CD4-positive, alpha-beta T cell (primary cell): ENCODE results near the gene FAM151B. TPM values are rescaled to one million over a fixed set of nuclear protein-coding genes. Genes with fewer than 3 reads are reported as not detected.

ENCODE experiments used
- ATAC-seq: fragments of 200-7000 bp; cut with Tn5 transposase; one replicate; pipeline ENCODE4 v1.10.0; 2022; ENCODE audit warnings: mild to moderate bottlenecking; ENCODE audit not compliant: poor library complexity
- CTCF ChIA-PET: fragments of 350-600 bp; sonication (Branson Sonifier 250); formaldehyde crosslinking; loops from one replicate; lab custom pipeline; 2021; ENCODE audit warnings: antibody characterized with exemption, inconsistent platforms; lab: Charles Lee
- POLR2A ChIA-PET: fragments of 350-600 bp; sonication (Branson Sonifier 250); formaldehyde crosslinking; loops from one replicate; lab custom pipeline; 2021; ENCODE audit warnings: antibody characterized with exemption, inconsistent platforms; lab: Charles Lee
- DNase-seq, 14 experiments: peaks; one replicate each; pipeline ENCODE4 v3.0.0-alpha.2; 2013 to 2020; ENCODE audit warnings: mixed read lengths in 2 of 14
- H3K27ac ChIP-seq, 2 donors: one replicate each; pipeline versions ENCODE4 v1.5.1 to v1.7.0; 2013; ENCODE audit warnings: low read length in 2 of 2, low read depth in 1 of 2, mild to moderate bottlenecking in 1 of 2
- H3K27me3 ChIP-seq, 2 experiments: 1 replicate in 1 of 2; 2 replicates in 1 of 2; pipeline versions ENCODE4 v1.6.1 to v1.7.0; 2013; ENCODE audit warnings: low read length in 2 of 2, control low read depth in 1 of 2, mild to moderate bottlenecking in 1 of 2, moderate library complexity in 1 of 2; ENCODE audit not compliant: insufficient read depth in 2 of 2, control insufficient read depth in 1 of 2
- H3K36me3 ChIP-seq: one replicate; pipeline ENCODE4 v1.6.1; 2013; ENCODE audit warnings: low read length, control low read depth; ENCODE audit not compliant: insufficient read depth
- H3K4me1 ChIP-seq: one replicate; pipeline ENCODE4 v1.6.1; 2013; ENCODE audit warnings: low read length, control low read depth; ENCODE audit not compliant: insufficient read depth
- H3K4me3 ChIP-seq: one replicate; pipeline ENCODE4 v1.5.1; 2013; ENCODE audit warnings: mild to moderate bottlenecking, low read length, moderate library complexity
- H3K9me3 ChIP-seq, 2 experiments: 1 replicate in 1 of 2; 2 replicates in 1 of 2; pipeline versions ENCODE4 v1.6.1 to v1.7.0; 2013; ENCODE audit warnings: low read length in 2 of 2, mild to moderate bottlenecking in 2 of 2, control low read depth in 1 of 2, moderate library complexity in 1 of 2; ENCODE audit not compliant: control insufficient read depth in 1 of 2, insufficient read depth in 1 of 2
- H3K27ac Mint-ChIP-seq: one replicate; pipeline ENCODE4 v1.8.0; 2020; ENCODE audit warnings: mixed read lengths
- H3K27me3 Mint-ChIP-seq: one replicate; pipeline ENCODE4 v1.8.0; 2021; ENCODE audit warnings: mixed read lengths
- H3K36me3 Mint-ChIP-seq: one replicate; pipeline ENCODE4 v1.8.0; 2021; ENCODE audit warnings: low read depth, mixed read lengths
- H3K4me1 Mint-ChIP-seq: one replicate; pipeline ENCODE4 v1.8.0; 2021; ENCODE audit warnings: low read depth, mixed read lengths
- H3K4me3 Mint-ChIP-seq: one replicate; pipeline ENCODE4 v1.8.0; 2020; ENCODE audit warnings: mild to moderate bottlenecking, mixed read lengths
- H3K9me3 Mint-ChIP-seq: one replicate; pipeline ENCODE4 v1.8.0; 2020; ENCODE audit warnings: mixed read lengths
- intact Hi-C, 2 experiments: fragments of 100-400 bp; cut with DNase I in 1 of 2; cut with micrococcal nuclease in 1 of 2; formaldehyde crosslinking; loops; one replicate each; pipeline versions ENCODE4 v1.15.1 to v1.9.0; 2023 to 2025; cut with DNase I, micrococcal nuclease
- total RNA-seq, 174 experiments: library from RNA in 2 of 174; stranded (reverse) in 2 of 174; gene quantifications; one replicate each; pipeline ENCODE4 v1.2.3 and lab custom pipeline; 2021 to 2026
- TF ChIP-seq, protein P1 (sequence below): fragments of 200-600 bp; IDR thresholded peaks from one replicate; pipeline ENCODE4 v1.8.0; 2022; ENCODE audit warnings: antibody characterized with exemption, mild to moderate bottlenecking

Gene FAM151B
- total RNA-seq, 2 experiments from 2014 or later = 0.33 to 0.61 TPM

DNA sequence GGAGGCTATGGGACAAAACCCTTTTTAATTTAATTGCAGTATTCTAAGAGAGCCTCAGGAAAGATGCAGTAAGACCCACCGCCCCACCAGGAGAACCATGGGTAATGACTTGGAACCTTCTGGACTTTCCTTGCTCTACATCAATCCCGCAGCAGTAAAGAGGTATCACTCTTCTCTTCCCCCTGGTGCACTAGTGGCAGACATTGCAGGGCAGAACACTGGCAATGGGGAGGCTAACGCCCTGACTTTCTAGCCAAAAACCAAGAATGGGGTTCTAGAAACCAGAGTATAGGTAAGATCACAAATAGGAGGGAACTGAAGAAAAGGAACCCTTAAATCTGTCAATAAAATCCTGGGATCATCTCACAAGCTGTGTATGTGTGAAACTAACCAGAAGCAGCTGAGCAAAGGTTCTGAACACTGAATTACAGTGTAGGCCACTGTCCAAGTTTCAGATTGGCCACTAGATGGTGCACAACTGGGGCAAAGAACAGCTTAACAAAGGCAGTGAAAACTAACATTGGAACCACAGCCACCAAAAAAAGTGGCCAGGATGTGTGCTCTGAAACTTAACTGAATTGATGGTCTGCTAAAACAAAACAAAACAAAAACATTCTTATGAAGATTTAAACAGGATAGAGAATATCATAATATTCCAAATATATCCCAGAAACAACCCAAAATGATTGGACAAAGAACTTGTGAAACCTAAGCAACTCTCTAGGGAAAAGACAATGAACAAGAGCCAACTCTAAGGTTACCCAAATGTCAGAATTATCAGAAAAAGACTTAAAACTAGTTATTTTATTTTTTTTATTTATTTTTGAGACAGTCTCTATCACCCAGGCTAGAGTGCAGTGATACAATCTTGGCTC, 6.6 kb upstream of the FAM151B start:
- no peak overlapping the region for H3K27ac Mint-ChIP-seq
- POLR2A ChIA-PET = interaction anchor here (1.0 kb wide), 1 partner anchor 121 kb away, joined by 3 read pairs; no protein-coding TSS in a partner anchor
- intact Hi-C loops = loop anchor here (5.0 to 10.0 kb wide), 5 partner anchors 64 to 1246 kb away; partner anchors contain the start of genes JMY (in 1 of the 2) and TENT2 (in 1 of the 2)
- H3K4me1 Mint-ChIP-seq = peaks cover 6% of the 10 kb centered on the region
- Histone ChIP-seq H3K27me3 (no peaks in the 10 kb centered on the region), H3K27ac (no peak overlapping the region), H3K4me1 (no peaks in the 10 kb centered on the region), H3K9me3 (peaks cover 9 to 11% of the 10 kb centered on the region in 2 experiments), H3K4me3 (no peak overlapping the region), H3K36me3 (peaks cover under 1% of the 10 kb centered on the region)
- ATAC-seq = peak; percentile 69
- TF ChIP-seq, protein P1, sequence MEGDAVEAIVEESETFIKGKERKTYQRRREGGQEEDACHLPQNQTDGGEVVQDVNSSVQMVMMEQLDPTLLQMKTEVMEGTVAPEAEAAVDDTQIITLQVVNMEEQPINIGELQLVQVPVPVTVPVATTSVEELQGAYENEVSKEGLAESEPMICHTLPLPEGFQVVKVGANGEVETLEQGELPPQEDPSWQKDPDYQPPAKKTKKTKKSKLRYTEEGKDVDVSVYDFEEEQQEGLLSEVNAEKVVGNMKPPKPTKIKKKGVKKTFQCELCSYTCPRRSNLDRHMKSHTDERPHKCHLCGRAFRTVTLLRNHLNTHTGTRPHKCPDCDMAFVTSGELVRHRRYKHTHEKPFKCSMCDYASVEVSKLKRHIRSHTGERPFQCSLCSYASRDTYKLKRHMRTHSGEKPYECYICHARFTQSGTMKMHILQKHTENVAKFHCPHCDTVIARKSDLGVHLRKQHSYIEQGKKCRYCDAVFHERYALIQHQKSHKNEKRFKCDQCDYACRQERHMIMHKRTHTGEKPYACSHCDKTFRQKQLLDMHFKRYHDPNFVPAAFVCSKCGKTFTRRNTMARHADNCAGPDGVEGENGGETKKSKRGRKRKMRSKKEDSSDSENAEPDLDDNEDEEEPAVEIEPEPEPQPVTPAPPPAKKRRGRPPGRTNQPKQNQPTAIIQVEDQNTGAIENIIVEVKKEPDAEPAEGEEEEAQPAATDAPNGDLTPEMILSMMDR = peak; percentile 74
- H3K27me3 Mint-ChIP-seq = no peaks in the 10 kb centered on the region
- H3K36me3 Mint-ChIP-seq = peaks cover 64% of the 10 kb centered on the region
- CTCF ChIA-PET = interaction anchor here (0.6 to 0.9 kb wide), 2 partner anchors 57 to 59 kb away, joined by 3 read pairs; no protein-coding TSS in a partner anchor
- DNase-seq = peak in 7 of 14 experiments; percentile 8 to 57 (median 32)
- H3K4me3 Mint-ChIP-seq = no peak overlapping the region
- peaks cover 5% of the 10 kb centered on the region for H3K9me3 Mint-ChIP-seq

DNA sequence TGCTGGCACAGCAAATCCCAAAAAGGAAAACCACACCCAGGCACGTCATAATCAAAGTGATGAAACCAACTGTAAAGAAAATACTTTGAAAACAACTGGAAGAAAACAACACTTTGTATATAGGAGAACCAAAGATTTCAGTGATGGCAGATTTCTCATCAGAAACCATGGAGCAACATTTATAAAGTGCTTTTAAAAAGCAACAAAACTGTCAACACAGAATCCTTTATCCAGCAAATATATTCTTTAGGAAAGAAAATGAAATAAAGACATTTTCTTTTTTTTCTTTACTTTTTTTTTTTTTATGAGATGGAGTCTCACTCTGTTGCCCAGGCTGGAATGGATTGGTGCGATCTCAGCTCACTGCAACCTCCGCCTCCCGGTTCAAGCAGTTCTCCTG, 5.3 kb upstream of the FAM151B start:
- H3K9me3 Mint-ChIP-seq = peaks cover 5% of the 10 kb centered on the region
- peaks cover 9 to 11% of the 10 kb centered on the region in 2 experiments for H3K9me3 ChIP-seq
- no peaks in the 10 kb centered on the region for H3K27me3 ChIP-seq
- H3K4me1 Mint-ChIP-seq = peaks cover 16% of the 10 kb centered on the region
- H3K36me3 Mint-ChIP-seq = peaks cover 58% of the 10 kb centered on the region
- H3K4me1 ChIP-seq = peaks cover 6% of the 10 kb centered on the region
- no peak for ATAC-seq
- no peak overlapping the region for H3K27ac Mint-ChIP-seq
- H3K36me3 ChIP-seq = no peaks in the 10 kb centered on the region
- no peak overlapping the region for H3K27ac ChIP-seq
- H3K27me3 Mint-ChIP-seq = no peaks in the 10 kb centered on the region
- POLR2A ChIA-PET = no interaction called here
- TF ChIP-seq, protein P1 = no peak
- DNase-seq = no peak
- intact Hi-C loops = loop anchor here (5.0 to 10.0 kb wide), 5 partner anchors 62 to 1248 kb away; partner anchors contain the start of genes JMY (in 1 of the 2) and TENT2 (in 1 of the 2)
- no peak overlapping the region for H3K4me3 Mint-ChIP-seq
- no peak overlapping the region for H3K4me3 ChIP-seq
- CTCF ChIA-PET = no interaction called here

GRCh38 chr5:80483636-80484232, 4.2 kb upstream of the FAM151B start:
- CTCF ChIA-PET = no interaction called here
- Mint-ChIP-seq H3K9me3 (peaks cover 5% of the 10 kb centered on the region), H3K4me3 (no peak overlapping the region)

More at GRCh38 chr5:80483636-80484232, 4.2 kb upstream of the FAM151B start:
- Histone ChIP-seq H3K36me3 (no peaks in the 10 kb centered on the region), H3K27ac (no peak overlapping the region), H3K27me3 (no peaks in the 10 kb centered on the region), H3K4me1 (peaks cover 16% of the 10 kb centered on the region), H3K4me3 (no peak overlapping the region), H3K9me3 (peaks cover 9 to 11% of the 10 kb centered on the region in 2 experiments)
- Mint-ChIP-seq H3K27me3 (no peaks in the 10 kb centered on the region), H3K36me3 (peaks cover 55% of the 10 kb centered on the region), H3K27ac (no peak overlapping the region), H3K4me1 (peaks cover 22% of the 10 kb centered on the region)
- DNase-seq = no peak
- TF ChIP-seq, protein P1 = no peak
- POLR2A ChIA-PET = no interaction called here
- intact Hi-C loops = loop anchor here (5.0 to 10.0 kb wide), 5 partner anchors 61 to 1249 kb away; partner anchors contain the start of genes JMY (in 1 of the 2) and TENT2 (in 1 of the 2)
- ATAC-seq = no peak
